Measurements from ENCODE around the gene AKR1C8.
"Not testable (repeated sequence)": the region's sequence is repeated elsewhere in the genome, so short reads cannot be mapped to it uniquely, and the experiment has no call there.

AKR1C8 gene

GRCh38 chr10:5184987-5185775 is at the start of gene AKR1C8:
TSS of gene AKR1C8 (minus strand) at chr10:5185150. CDS start at chr10:5185104, 46 bp downstream.
- DNase-seq, result no peak

GRCh38 chr10:5234106-5234860 is 49.3 kb upstream of the AKR1C8 start:
- DNase-seq, result peak; percentile 36

GRCh38 chr10:5233324-5233723 is 48.4 kb upstream of the AKR1C8 start:
- DNase-seq, result no peak

DNA sequence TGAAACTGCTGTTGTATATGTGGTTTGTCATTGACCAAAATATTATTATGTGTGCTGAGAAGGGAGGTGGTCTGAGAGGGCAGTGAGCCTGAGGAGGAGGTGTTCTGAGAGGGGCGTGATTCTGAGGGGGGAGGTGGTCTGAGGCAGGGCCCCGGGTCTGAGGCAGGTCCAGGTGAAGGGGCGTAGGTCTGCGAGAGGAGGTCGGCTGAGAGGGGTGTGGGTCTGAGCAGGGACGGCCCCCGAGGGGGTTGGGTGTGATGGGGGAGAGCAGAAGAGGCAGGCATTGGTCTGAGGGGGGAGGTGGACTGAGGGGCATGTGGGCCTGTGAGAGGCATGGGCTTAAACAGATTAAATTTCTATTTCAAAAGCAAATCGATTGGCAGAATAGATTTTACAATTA is 44.1 kb upstream of the AKR1C8 start:
- DNase-seq, result no peak

- DNase-seq, result not testable (repeated sequence)
These were observed 38.0 kb upstream of the AKR1C8 start for GRCh38 chr10:5222942-5223341.

- no peak for DNase-seq
These were observed 34.3 kb upstream of the AKR1C8 start for GRCh38 chr10:5219262-5219661.

DNA sequence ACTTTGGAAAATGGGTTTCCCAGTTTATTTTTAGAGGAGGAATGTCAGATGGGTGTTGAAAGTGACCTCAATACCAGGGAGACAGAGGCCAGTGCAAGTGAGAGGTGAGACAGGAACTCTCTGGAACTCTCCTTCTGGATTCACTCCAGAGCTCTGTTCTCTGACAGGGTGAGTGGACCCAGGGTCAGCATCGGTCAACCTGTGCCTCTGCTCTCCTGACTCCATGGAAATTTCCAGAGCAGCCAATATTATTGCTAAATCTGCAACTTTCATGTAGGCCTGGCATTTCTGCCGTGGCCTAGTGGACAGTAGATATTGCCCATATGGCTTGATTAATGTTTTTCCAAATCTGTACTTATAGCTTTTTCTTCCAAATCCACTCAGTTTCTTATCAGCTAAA is 31.9 kb upstream of the AKR1C8 start:
- no peak for DNase-seq

DNA sequence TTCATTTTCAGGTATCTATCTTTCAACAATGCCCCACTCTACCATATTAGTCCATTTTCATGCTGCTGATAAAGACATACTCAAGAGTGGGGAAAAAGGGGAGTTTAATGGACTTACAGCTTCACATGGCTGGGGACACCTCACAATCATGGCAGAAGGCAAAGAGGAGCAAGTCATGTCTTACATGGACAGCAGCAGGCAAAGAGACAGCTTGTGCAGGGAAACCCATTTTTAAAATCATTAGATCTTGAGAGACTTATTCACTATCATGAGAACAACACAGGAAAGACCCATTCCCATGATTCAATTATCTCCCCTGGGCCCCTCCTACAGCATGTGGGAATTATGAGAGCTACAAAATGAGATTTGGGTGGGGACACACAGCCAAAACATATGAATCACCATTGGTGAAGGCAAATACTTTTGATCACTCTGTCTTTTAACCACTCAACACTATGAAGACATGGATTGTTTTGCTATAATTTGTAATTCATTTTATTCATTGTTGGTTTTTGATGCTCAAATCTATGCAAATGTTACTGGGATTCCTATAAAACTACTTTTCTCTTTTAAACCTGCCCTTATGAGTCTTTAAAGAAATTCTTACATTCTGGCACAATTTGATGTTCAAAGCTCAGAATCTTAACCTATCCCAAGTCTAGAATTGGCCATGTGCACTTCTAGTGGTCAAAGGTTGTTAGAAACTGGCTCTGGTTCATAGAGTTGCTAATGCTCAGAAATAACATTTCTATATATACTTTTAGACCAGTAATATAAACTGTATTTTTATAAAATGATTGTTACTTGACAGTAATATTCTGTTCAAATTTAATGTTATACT is 27.0 kb upstream of the AKR1C8 start:
- DNase-seq, result no peak

GRCh38 chr10:5210261-5210660 is 25.3 kb upstream of the AKR1C8 start:
- DNase-seq, result not testable (repeated sequence)

- DNase-seq, result not testable (repeated sequence)
These were observed 24.8 kb upstream of the AKR1C8 start for GRCh38 chr10:5209776-5210175.

DNA sequence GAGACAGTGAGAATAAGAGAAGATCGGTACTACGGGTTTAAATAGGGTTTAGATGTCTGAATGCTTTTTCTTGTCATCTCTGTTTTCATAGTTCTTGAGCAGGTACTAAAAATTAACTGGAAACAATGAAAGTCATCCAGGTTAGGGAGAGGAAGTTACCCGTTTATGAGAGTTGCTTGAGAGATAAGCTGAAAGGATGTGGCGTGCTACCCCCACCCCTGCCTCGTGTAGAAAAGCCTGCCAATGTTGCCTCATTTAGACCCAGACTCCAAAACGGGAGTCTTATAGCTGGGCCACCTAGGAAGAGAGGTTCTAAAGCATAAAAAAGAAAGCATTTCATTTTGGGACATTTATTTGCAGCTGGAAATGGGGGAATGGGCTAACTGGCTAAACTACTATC is 21.8 kb upstream of the AKR1C8 start:
- no peak for DNase-seq

GRCh38 chr10:5199398-5199797 is 14.4 kb upstream of the AKR1C8 start:
- no peak for DNase-seq

GRCh38 chr10:5198386-5198785 is 13.4 kb upstream of the AKR1C8 start:
- DNase-seq, result no peak

DNA sequence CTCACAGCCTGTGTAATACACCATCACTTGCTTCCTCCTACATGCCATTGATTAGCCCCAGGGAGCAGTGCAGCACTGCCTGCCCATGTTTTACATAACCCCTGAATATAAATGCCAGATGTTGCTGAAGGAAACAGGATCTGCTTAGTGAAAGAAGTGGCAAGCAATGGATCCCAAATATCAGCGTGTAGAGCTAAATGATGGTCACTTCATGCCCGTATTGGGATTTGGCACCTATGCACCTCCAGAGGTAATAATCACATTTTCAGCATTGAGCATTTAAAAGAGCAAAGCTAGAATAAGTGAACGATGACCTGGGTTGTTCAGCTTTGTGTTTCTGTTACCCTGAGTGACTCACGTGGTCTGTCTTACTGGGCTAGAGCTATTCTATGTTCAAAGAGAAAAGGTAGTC is 11.8 kb upstream of the AKR1C8 start, which contains the start of gene AKR1C4:
Gene AKR1C4 (plus strand): TSS at position 136 of the 412 bp plus-strand sequence. CDS start 31 bp downstream, at position 167.
- no peak for DNase-seq

DNA sequence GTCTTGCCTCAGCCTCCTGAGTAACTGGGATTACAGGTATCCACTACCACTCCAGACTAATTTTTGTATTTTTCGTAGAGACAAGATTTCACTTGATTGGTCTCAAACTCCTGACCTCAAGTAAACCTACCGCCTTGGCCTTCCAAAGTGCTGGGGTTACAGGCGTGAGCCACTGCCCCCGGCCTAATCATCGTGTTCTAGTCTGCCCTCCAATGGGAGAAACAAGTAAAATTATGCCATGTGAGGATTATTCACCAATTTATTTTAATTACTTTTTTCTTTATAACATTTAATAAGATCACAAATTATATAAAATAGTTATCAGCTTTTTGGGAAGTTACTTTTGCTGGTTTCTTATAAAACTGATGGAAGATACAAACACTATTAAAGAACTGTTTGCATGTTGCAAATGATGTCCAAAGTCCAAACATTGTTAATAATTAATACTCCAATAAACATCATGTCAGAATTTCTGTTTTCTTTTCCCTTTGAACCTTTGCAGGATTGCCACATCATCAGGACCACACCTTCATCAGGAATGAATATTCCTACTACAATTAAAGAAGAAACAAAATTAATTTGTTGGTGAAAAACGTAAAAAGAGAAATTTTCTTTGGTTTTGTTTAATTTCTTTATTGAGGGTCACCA is 10.9 kb upstream of the AKR1C8 start:
- DNase-seq, result no peak

- no peak for DNase-seq
These were observed 9.5 kb upstream of the AKR1C8 start for GRCh38 chr10:5194431-5194830.

- no peak for DNase-seq
These were observed 3.4 kb upstream of the AKR1C8 start for GRCh38 chr10:5188358-5188757.

- no peak for DNase-seq
These were observed 2.9 kb upstream of the AKR1C8 start for GRCh38 chr10:5187867-5188266.

- no peak for DNase-seq
These were observed 1.0 kb downstream of the AKR1C8 start for GRCh38 chr10:5183923-5184322.

GRCh38 chr10:5180503-5180902 is 4.4 kb downstream of the AKR1C8 start:
- DNase-seq, result not testable (repeated sequence)

DNA sequence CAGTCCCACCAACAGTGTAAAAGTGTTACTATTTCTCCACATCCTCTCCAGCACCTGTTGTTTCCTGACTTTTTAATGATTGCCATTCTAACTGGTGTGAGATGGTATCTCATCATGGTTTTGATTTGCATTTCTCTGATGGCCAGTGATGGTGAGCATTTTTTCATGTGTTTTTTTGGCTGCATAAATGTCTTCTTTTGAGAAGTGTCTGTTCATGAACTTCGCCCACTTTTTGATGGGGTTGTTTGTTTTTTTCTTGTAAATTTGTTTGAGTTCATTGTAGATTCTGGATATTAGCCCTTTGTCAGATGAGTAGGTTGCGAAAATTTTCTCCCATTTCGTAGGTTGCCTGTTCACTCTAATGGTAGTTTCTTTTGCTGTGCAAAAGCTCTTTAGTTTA is 9.4 kb downstream of the AKR1C8 start:
- not testable (repeated sequence) for DNase-seq

- no peak for DNase-seq
These were observed 16.0 kb downstream of the AKR1C8 start for GRCh38 chr10:5168897-5169420.
